Suprapubic skin (tissue), 4 donors: ENCODE results near the gene ATP8B1. TPM values are rescaled to one million over a fixed set of nuclear protein-coding genes. Genes with fewer than 3 reads are reported as not detected.
"Not testable (repeated sequence)": the region's sequence is repeated elsewhere in the genome, so short reads cannot be mapped to it uniquely, and the experiment has no call there.

Source experiments
- DNase-seq, 2 donors: peaks; one replicate each; pipeline ENCODE4 v3.0.0-alpha.2; 2019; ENCODE audit warnings: low spot score in 2 of 2
- H3K27ac ChIP-seq: fragments of 200-600 bp; sonication (generic); one replicate; pipeline ENCODE4 v1.5.1; 2019
- H3K27me3 ChIP-seq: fragments of 200-600 bp; sonication (generic); one replicate; pipeline ENCODE4 v1.5.1; 2019
- H3K36me3 ChIP-seq: fragments of 200-600 bp; sonication (generic); one replicate; pipeline ENCODE4 v1.5.1; 2019
- H3K4me1 ChIP-seq: fragments of 200-600 bp; sonication (generic); one replicate; pipeline ENCODE4 v1.5.1; 2019
- H3K4me3 ChIP-seq: fragments of 200-600 bp; sonication (generic); one replicate; pipeline ENCODE4 v1.5.1; 2019; ENCODE audit warnings: mild to moderate bottlenecking
- H3K9me3 ChIP-seq: fragments of 200-600 bp; sonication (generic); one replicate; pipeline ENCODE4 v1.5.1; 2019
- EP300 ChIP-seq: sonication (generic); formaldehyde crosslinking; IDR thresholded peaks from one replicate; pipeline ENCODE4 v1.6.1; 2017; ENCODE audit warnings: antibody characterized with exemption
- POLR2A ChIP-seq, 2 donors: fragments of 450-650 bp; IDR thresholded peaks; one replicate each; pipeline ENCODE4 v1.6.1; 2017; ENCODE audit warnings: antibody characterized with exemption in 2 of 2, mild to moderate bottlenecking in 2 of 2, moderate library complexity in 2 of 2
- POLR2AphosphoS5 ChIP-seq, 3 donors: sonication (generic); formaldehyde crosslinking; IDR thresholded peaks; one replicate each; pipeline ENCODE4 v1.6.1; 2017; ENCODE audit warnings: antibody characterized with exemption in 3 of 3
- WGBS: methylation state at CpG from one replicate; pipeline ENCODE4 v1.1.5; 2018; 5-methylcytosine and 5-hydroxymethylcytosine counted together
- total RNA-seq, 4 donors: library from RNA; depleted of rRNA; stranded (reverse); fragments of >200 nt; gene quantifications; one replicate each; pipeline ENCODE4 v1.1.0, GENCODE V29; 2016
- TF ChIP-seq, protein P1 (sequence below), 2 donors: fragments of 200-600 bp in 1 of 2; fragments of 450-650 bp in 1 of 2; sonication (generic) in 1 of 2; IDR thresholded peaks; one replicate each; pipeline ENCODE4 v1.5.1; 2016 to 2019; ENCODE audit warnings: antibody characterized with exemption in 2 of 2, mild to moderate bottlenecking in 1 of 2, moderate library complexity in 1 of 2

The ATP8B1 gene
- total RNA-seq, 4 donors from 2014 or later, result 21.5 to 59.1 (median 26.0) TPM

DNA sequence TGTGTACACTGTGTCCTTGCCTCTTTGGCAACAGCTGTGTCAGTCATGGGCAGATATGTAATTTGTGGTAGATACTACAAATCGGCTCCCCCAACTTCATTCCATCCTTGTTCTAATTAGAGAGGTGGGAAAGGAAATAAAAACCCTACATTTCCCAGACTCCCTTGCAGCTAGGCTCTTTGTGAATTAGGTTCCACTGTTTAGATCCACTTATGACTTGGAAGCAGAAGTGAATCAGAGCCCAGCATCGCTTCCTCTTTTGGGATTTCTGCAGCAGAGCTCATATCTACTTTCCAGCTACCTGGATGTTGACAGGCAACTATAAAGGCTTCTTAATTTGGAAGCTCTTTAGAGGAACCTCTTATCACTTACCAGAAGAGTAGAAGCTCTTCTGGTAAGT is 147.4 kb downstream of the ATP8B1 start:
- TF ChIP-seq POLR2AphosphoS5 (IDR thresholded peaks at IDR 0.05) (no peak), POLR2A (IDR thresholded peaks at IDR 0.05) (no peak), EP300 (no peak)
- TF ChIP-seq, protein P1, sequence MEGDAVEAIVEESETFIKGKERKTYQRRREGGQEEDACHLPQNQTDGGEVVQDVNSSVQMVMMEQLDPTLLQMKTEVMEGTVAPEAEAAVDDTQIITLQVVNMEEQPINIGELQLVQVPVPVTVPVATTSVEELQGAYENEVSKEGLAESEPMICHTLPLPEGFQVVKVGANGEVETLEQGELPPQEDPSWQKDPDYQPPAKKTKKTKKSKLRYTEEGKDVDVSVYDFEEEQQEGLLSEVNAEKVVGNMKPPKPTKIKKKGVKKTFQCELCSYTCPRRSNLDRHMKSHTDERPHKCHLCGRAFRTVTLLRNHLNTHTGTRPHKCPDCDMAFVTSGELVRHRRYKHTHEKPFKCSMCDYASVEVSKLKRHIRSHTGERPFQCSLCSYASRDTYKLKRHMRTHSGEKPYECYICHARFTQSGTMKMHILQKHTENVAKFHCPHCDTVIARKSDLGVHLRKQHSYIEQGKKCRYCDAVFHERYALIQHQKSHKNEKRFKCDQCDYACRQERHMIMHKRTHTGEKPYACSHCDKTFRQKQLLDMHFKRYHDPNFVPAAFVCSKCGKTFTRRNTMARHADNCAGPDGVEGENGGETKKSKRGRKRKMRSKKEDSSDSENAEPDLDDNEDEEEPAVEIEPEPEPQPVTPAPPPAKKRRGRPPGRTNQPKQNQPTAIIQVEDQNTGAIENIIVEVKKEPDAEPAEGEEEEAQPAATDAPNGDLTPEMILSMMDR (IDR thresholded peaks at IDR 0.05), result no peak
- Histone ChIP-seq H3K36me3 (peaks cover 51% of the 10 kb centered on the region), H3K9me3 (peaks cover 8% of the 10 kb centered on the region), H3K27me3 (no peaks in the 10 kb centered on the region), H3K27ac (no peak overlapping the region), H3K4me1 (peaks cover 3% of the 10 kb centered on the region), H3K4me3 (no peak overlapping the region)
- no peak for DNase-seq
- WGBS, result 94% methylated on average over 2 of the region's 2 CpGs

DNA sequence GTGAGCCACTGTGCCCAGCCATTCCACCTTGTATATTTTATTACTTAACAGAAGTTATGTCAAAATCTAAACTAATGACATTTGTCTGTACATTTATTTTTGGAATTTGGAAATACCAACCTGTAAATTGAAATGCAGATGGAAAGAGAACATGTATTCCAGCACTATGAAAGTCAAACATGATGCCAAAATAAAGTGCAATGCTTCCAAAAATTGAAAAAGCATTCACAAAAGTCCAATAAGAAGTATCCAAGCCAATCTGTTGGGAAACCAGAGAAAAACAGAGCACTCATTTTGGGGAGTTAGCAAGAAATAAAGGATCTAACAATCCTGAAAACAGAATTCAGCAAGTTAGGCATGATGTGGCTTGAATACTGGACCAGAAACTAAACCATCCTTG is 151.2 kb downstream of the ATP8B1 start:
- H3K27ac ChIP-seq, result no peak overlapping the region
- H3K9me3 ChIP-seq, result peaks cover 8% of the 10 kb centered on the region
- H3K36me3 ChIP-seq, result peaks cover 38% of the 10 kb centered on the region
- H3K4me1 ChIP-seq, result peaks cover 11% of the 10 kb centered on the region
- no peaks in the 10 kb centered on the region for H3K27me3 ChIP-seq
- TF ChIP-seq POLR2A (IDR thresholded peaks at IDR 0.05) (no peak), POLR2AphosphoS5 (IDR thresholded peaks at IDR 0.05) (no peak), EP300 (no peak)
- TF ChIP-seq, protein P1 (IDR thresholded peaks at IDR 0.05), result no peak
- DNase-seq, result no peak
- no peak overlapping the region for H3K4me3 ChIP-seq

DNA sequence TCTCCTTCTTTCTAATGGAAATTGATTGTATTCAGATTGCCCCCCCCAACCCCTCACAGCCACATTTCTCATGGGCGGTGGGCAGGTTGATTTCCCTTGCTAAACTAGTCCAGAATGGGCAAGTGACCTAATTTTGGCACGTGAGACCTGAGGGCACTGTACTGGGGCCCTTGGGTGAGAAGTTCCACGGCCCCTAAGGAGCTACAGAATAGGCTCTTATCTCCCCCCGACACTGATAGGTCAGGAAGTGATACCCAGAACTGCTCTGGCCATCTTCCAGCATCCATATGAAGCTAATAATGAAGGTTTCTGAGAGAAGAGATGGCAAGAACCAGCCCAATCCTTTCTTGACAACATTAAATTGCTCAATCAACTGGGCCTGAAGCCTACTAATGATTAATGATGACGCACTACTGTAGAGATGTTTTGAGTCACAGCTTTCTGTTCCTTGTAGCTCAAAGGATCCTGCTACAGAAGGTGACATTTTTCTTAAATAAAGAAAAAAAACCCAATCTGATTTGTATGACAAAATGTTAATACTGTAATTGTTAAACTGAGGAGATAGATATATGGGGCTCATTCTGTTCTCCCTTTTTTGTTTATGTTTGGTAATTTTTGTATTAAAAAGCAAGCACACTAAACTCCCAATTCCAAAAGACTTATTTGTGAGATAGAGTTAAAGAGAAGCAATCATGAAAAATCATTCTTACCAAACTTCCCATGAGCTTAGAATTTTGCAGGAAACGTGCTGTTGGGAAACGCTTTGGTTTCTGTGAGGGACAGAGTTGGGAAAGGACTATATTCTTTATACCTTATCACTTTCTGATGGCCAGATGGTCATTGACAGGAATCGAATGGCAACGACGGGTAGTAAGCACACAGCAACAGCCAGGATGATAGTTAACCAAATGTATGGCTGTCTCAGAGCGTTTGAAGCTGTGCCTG is 153.3 kb downstream of the ATP8B1 start:
- DNase-seq, result peak in 1 of 2 donors; percentile 50
- TF ChIP-seq POLR2AphosphoS5 (IDR thresholded peaks at IDR 0.05), result no peak
- Histone ChIP-seq H3K27ac (peak overlapping the region; percentile 34), H3K9me3 (no peaks in the 10 kb centered on the region), H3K27me3 (no peaks in the 10 kb centered on the region), H3K4me3 (no peak overlapping the region), H3K4me1 (peaks cover 11% of the 10 kb centered on the region), H3K36me3 (peaks cover 21% of the 10 kb centered on the region)
- WGBS, result 77% methylated on average over 10 of the region's 11 CpGs

DNA sequence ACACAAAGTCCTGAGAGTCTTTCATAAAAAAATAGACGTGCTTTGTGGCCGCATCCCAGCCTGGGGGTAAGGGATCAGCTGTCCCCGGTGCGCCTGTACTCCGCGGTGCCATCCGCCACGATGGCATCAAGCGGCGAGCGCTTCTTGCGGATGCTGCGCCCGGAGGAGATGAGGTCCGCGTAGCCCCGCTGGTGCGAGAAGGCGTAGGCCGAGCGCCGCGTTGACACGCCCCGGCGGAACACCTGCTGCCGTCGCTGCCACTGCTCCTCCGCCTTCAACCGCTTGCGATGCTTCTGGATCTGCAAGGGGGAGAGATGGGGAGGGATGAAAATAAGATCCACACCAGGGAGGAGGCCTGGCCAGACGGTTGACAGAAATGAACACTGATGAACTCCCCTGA is 154.7 kb downstream of the ATP8B1 start:
- no peak for DNase-seq
- no peaks in the 10 kb centered on the region for H3K27me3 ChIP-seq
- no peak for TF ChIP-seq EP300
- TF ChIP-seq, protein P1 (IDR thresholded peaks at IDR 0.05), result no peak
- TF ChIP-seq POLR2A (IDR thresholded peaks at IDR 0.05), result no peak
- TF ChIP-seq POLR2AphosphoS5 (IDR thresholded peaks at IDR 0.05), result no peak
- WGBS, result 90% methylated on average over 29 of the region's 32 CpGs
- no peaks in the 10 kb centered on the region for H3K9me3 ChIP-seq
- no peak overlapping the region for H3K27ac ChIP-seq
- H3K36me3 ChIP-seq, result peaks cover 15% of the 10 kb centered on the region
- peaks cover 11% of the 10 kb centered on the region for H3K4me1 ChIP-seq
- no peak overlapping the region for H3K4me3 ChIP-seq

DNA sequence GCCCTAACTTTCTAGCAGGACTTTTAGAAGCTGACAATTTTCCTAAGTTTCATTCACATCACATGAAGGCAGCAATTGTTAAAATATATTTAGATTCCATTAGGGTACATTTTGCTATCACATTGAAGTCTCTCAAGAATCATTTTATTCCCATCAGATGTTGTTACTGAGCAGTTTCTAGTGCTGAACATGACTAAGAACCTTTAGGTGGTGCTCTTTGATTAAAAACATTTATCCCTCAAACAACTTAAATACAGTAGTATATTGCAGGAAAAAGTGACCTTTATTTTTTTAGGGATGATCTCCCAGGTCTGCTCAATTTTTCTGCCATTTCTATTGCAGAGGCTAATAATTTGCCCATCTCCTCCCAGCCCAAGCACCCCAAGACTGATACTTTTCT is 158.6 kb downstream of the ATP8B1 start:
- Histone ChIP-seq H3K4me1 (peaks cover 4% of the 10 kb centered on the region), H3K27ac (no peak overlapping the region), H3K9me3 (no peaks in the 10 kb centered on the region), H3K4me3 (no peak overlapping the region), H3K36me3 (peaks cover 17% of the 10 kb centered on the region), H3K27me3 (no peaks in the 10 kb centered on the region)
- TF ChIP-seq POLR2A (IDR thresholded peaks at IDR 0.05), result no peak
- TF ChIP-seq POLR2AphosphoS5 (IDR thresholded peaks at IDR 0.05), result no peak
- TF ChIP-seq EP300, result no peak
- TF ChIP-seq, protein P1 (IDR thresholded peaks at IDR 0.05), result no peak
- DNase-seq, result no peak

DNA sequence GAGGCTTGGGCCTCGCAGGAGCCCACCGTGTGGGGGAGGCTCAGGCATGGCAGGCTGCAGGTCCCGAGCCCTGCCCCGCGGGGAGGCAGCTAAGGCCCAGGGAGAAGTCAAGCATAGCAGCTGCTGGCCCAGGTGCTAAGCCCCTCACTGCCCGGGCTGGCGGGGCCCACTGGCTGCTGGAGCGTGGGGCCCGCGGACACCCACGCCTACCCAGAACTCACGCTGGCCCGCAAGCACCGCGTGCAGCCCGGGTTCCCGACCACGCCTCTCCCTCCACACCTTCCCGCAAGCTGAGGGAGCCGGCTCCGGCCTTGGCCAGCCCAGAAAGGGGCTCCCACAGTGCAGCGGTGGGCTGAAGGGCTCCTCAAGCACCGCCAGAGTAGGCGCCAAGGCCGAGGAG is 159.4 kb downstream of the ATP8B1 start:
- not testable (repeated sequence) for H3K4me3 ChIP-seq, H3K4me1 ChIP-seq, H3K27ac ChIP-seq, H3K27me3 ChIP-seq, H3K9me3 ChIP-seq
- peaks cover 17% of the 10 kb centered on the region for H3K36me3 ChIP-seq
- WGBS, result 100% methylated on average over 3 of the region's 25 CpGs
- DNase-seq, result peak in 1 of 2 donors; percentile 47

DNA sequence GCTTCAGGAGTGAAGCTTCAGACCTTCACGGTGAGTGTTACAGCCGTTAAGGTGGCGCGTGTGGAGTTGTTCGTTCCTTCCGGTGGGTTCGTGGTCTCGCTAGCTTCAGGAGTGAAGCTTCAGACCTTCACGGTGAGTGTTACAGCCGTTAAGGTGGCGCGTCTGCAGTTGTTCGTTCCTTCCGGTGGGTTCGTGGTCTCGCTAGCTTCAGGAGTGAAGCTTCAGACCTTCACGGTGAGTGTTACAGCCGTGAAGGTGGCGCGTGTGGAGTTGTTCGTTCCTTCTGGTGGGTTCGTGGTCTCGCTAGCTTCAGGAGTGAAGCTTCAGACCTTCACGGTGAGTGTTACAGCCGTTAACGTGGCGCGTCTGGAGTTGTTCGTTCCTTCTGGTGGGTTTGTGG is 160.7 kb downstream of the ATP8B1 start:
- H3K4me3 ChIP-seq, H3K9me3 ChIP-seq, DNase-seq, H3K27me3 ChIP-seq, H3K36me3 ChIP-seq, H3K27ac ChIP-seq, H3K4me1 ChIP-seq: not testable (repeated sequence)
- WGBS, result 98% methylated on average over 9 of the region's 29 CpGs
